ENCODE results near the gene PSMD9.
A peak's percentile ranks its signal among the peaks of the same experiment; 100 is the strongest.
"Not testable (repeated sequence)": the region's sequence is repeated elsewhere in the genome, so short reads cannot be mapped to it uniquely, and the experiment has no call there.

Gene PSMD9

GRCh38 chr12:121926874-121927706, 38.5 kb downstream of the PSMD9 start:
- Histone ChIP-seq H3K9ac (ENCODE audit: insufficient read length, low read depth) (peak overlapping the region; percentile 4), H3K4me1 (ENCODE audit: insufficient read depth, insufficient read length) (peaks cover 4% of the 10 kb centered on the region), H3K27me3 (ENCODE audit: insufficient read depth, insufficient read length) (no peaks in the 10 kb centered on the region), H3K36me3 (ENCODE audit: insufficient read depth, insufficient read length, low read length) (peaks cover 3% of the 10 kb centered on the region), H3K4me3 (ENCODE audit: insufficient read length, low read depth) (no peak overlapping the region), H3K9me3 (ENCODE audit: insufficient read depth, low read length) (no peaks in the 10 kb centered on the region)
- TF ChIP-seq SUZ12 (IDR thresholded peaks at IDR 0.05; ENCODE audit: extremely low read depth, insufficient read depth, insufficient read length) (no peak), ZNF274 (IDR thresholded peaks at IDR 0.05; ENCODE audit: low read depth, low read length) (no peak), YY1 (IDR thresholded peaks at IDR 0.05; ENCODE audit: insufficient read depth, insufficient read length) (no peak)
- no peak for DNase-seq (ENCODE audit: low read depth, low spot score)

GRCh38 chr12:121927813-121928212, 39.2 kb downstream of the PSMD9 start:
- DNase-seq (ENCODE audit: low read depth, low spot score): no peak
- Histone ChIP-seq H3K36me3 (ENCODE audit: insufficient read depth, insufficient read length, low read length) (peaks cover 8% of the 10 kb centered on the region), H3K4me3 (ENCODE audit: insufficient read length, low read depth) (no peak overlapping the region), H3K4me1 (ENCODE audit: insufficient read depth, insufficient read length) (no peaks in the 10 kb centered on the region), H3K27me3 (ENCODE audit: insufficient read depth, insufficient read length) (no peaks in the 10 kb centered on the region), H3K9me3 (ENCODE audit: insufficient read depth, low read length) (no peaks in the 10 kb centered on the region), H3K9ac (ENCODE audit: insufficient read length, low read depth) (no peak overlapping the region)
- no peak for TF ChIP-seq ZNF274 (IDR thresholded peaks at IDR 0.05; ENCODE audit: low read depth, low read length)
- no peak for TF ChIP-seq YY1 (IDR thresholded peaks at IDR 0.05; ENCODE audit: insufficient read depth, insufficient read length)
- no peak for TF ChIP-seq SUZ12 (IDR thresholded peaks at IDR 0.05; ENCODE audit: extremely low read depth, insufficient read depth, insufficient read length)

GRCh38 chr12:121929545-121929944, 41.0 kb downstream of the PSMD9 start:
- peaks cover 13% of the 10 kb centered on the region for H3K36me3 ChIP-seq (ENCODE audit: insufficient read depth, insufficient read length, low read length)
- not testable (repeated sequence) for H3K27me3 ChIP-seq (ENCODE audit: insufficient read depth, insufficient read length); H3K4me1 ChIP-seq (ENCODE audit: insufficient read depth, insufficient read length); H3K4me3 ChIP-seq (ENCODE audit: insufficient read length, low read depth); DNase-seq (ENCODE audit: low read depth, low spot score); H3K9me3 ChIP-seq (ENCODE audit: insufficient read depth, low read length); H3K9ac ChIP-seq (ENCODE audit: insufficient read length, low read depth)

GRCh38 chr12:121930862-121931261, 42.3 kb downstream of the PSMD9 start:
- Histone ChIP-seq H3K9me3 (ENCODE audit: insufficient read depth, low read length) (no peaks in the 10 kb centered on the region), H3K9ac (ENCODE audit: insufficient read length, low read depth) (no peak overlapping the region), H3K36me3 (ENCODE audit: insufficient read depth, insufficient read length, low read length) (peaks cover 16% of the 10 kb centered on the region), H3K4me3 (ENCODE audit: insufficient read length, low read depth) (no peak overlapping the region), H3K27me3 (ENCODE audit: insufficient read depth, insufficient read length) (no peaks in the 10 kb centered on the region), H3K4me1 (ENCODE audit: insufficient read depth, insufficient read length) (peaks cover 3% of the 10 kb centered on the region)
- no peak for DNase-seq (ENCODE audit: low read depth, low spot score)
- no peak for TF ChIP-seq SUZ12 (IDR thresholded peaks at IDR 0.05; ENCODE audit: extremely low read depth, insufficient read depth, insufficient read length)
- no peak for TF ChIP-seq YY1 (IDR thresholded peaks at IDR 0.05; ENCODE audit: insufficient read depth, insufficient read length)
- no peak for TF ChIP-seq ZNF274 (IDR thresholded peaks at IDR 0.05; ENCODE audit: low read depth, low read length)

GRCh38 chr12:121932176-121932536, 43.6 kb downstream of the PSMD9 start:
- no peak for TF ChIP-seq YY1 (IDR thresholded peaks at IDR 0.05; ENCODE audit: insufficient read depth, insufficient read length)
- no peak for TF ChIP-seq ZNF274 (IDR thresholded peaks at IDR 0.05; ENCODE audit: low read depth, low read length)
- no peak for TF ChIP-seq SUZ12 (IDR thresholded peaks at IDR 0.05; ENCODE audit: extremely low read depth, insufficient read depth, insufficient read length)
- H3K36me3 ChIP-seq (ENCODE audit: insufficient read depth, insufficient read length, low read length): peaks cover 21% of the 10 kb centered on the region
- H3K4me3 ChIP-seq (ENCODE audit: insufficient read length, low read depth): no peak overlapping the region
- H3K9ac ChIP-seq (ENCODE audit: insufficient read length, low read depth): no peak overlapping the region
- no peak for DNase-seq (ENCODE audit: low read depth, low spot score)
- no peaks in the 10 kb centered on the region for H3K27me3 ChIP-seq (ENCODE audit: insufficient read depth, insufficient read length)
- peaks cover 3% of the 10 kb centered on the region for H3K4me1 ChIP-seq (ENCODE audit: insufficient read depth, insufficient read length)
- peaks cover 5% of the 10 kb centered on the region; the same call in 1 of the 2 replicates for H3K9me3 ChIP-seq (ENCODE audit: insufficient read depth, low read length)

GRCh38 chr12:121932914-121933521, 44.4 kb downstream of the PSMD9 start:
- H3K9ac ChIP-seq (ENCODE audit: insufficient read length, low read depth): no peak overlapping the region
- peaks cover 3% of the 10 kb centered on the region for H3K4me1 ChIP-seq (ENCODE audit: insufficient read depth, insufficient read length)
- H3K4me3 ChIP-seq (ENCODE audit: insufficient read length, low read depth): no peak overlapping the region
- H3K36me3 ChIP-seq (ENCODE audit: insufficient read depth, insufficient read length, low read length): peaks cover 29% of the 10 kb centered on the region
- TF ChIP-seq SUZ12 (IDR thresholded peaks at IDR 0.05; ENCODE audit: extremely low read depth, insufficient read depth, insufficient read length) (no peak), YY1 (IDR thresholded peaks at IDR 0.05; ENCODE audit: insufficient read depth, insufficient read length) (no peak), ZNF274 (IDR thresholded peaks at IDR 0.05; ENCODE audit: low read depth, low read length) (no peak)
- H3K9me3 ChIP-seq (ENCODE audit: insufficient read depth, low read length): peaks cover 5% of the 10 kb centered on the region; the same call in 1 of the 2 replicates
- no peak for DNase-seq (ENCODE audit: low read depth, low spot score)
- H3K27me3 ChIP-seq (ENCODE audit: insufficient read depth, insufficient read length): no peaks in the 10 kb centered on the region

GRCh38 chr12:121933522-121934308, 45.1 kb downstream of the PSMD9 start:
- no peak overlapping the region for H3K4me3 ChIP-seq (ENCODE audit: insufficient read length, low read depth)
- H3K9me3 ChIP-seq (ENCODE audit: insufficient read depth, low read length): peaks cover 5% of the 10 kb centered on the region; the same call in 1 of the 2 replicates
- peak; percentile 67 for DNase-seq (ENCODE audit: low read depth, low spot score)
- H3K27me3 ChIP-seq (ENCODE audit: insufficient read depth, insufficient read length): no peaks in the 10 kb centered on the region
- H3K4me1 ChIP-seq (ENCODE audit: insufficient read depth, insufficient read length): peaks cover 3% of the 10 kb centered on the region
- no peak for TF ChIP-seq YY1 (IDR thresholded peaks at IDR 0.05; ENCODE audit: insufficient read depth, insufficient read length)
- TF ChIP-seq SUZ12 (IDR thresholded peaks at IDR 0.05; ENCODE audit: extremely low read depth, insufficient read depth, insufficient read length): no peak
- no peak for TF ChIP-seq ZNF274 (IDR thresholded peaks at IDR 0.05; ENCODE audit: low read depth, low read length)
- H3K9ac ChIP-seq (ENCODE audit: insufficient read length, low read depth): no peak overlapping the region
- peaks cover 29% of the 10 kb centered on the region for H3K36me3 ChIP-seq (ENCODE audit: insufficient read depth, insufficient read length, low read length)

Measured in NT2/D1 (cell line).